GM12875 (cell line): ENCODE results near the gene FBN1.

Experiments used
- H3K4me3 ChIP-seq: one replicate; pipeline ENCODE4 v1.5.1; 2011; ENCODE audit warnings: low read depth, low read length, control low read depth
- TF ChIP-seq, protein P1 (sequence below): IDR thresholded peaks from 2 replicates; pipeline ENCODE4 v1.5.1; 2011; ENCODE audit warnings: low read depth, mild to moderate bottlenecking, control low read depth, inconsistent platforms, low read length, moderate library complexity, borderline replicate concordance; ENCODE audit not compliant: insufficient read depth

The FBN1 gene

DNA sequence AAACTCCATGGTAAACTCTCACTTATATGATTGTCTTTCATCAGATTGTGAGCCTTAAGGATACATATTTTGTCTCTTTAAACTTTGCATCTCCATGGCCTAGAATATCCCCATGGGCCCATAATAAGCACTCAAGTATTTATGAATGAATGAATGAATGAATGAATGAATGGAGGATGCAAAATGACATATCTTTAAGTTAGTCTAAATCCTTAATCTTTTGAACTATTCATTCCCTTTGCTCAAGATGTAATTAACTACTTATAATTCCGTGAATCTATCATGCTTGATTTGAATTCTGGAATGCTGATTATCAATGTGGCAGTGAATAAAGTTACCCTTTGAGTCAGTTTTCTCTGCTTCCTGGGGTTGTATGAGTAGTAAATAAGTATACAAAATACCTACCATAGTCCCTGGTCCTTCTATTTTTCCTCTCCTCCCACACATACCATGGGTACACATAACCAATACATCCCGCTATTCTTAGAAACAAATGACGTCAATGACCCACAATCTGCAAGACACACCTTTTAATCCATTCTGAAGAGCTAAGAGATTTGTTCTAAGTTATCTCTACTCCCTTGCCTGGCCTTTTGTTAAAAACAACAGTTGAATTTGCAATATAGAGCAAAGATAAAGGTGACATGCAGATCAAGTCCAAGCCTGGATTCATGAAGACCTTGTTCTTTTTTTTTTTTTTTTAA lies 94.5 kb downstream of the FBN1 start:
- no peak overlapping the region for H3K4me3 ChIP-seq
- TF ChIP-seq, protein P1, sequence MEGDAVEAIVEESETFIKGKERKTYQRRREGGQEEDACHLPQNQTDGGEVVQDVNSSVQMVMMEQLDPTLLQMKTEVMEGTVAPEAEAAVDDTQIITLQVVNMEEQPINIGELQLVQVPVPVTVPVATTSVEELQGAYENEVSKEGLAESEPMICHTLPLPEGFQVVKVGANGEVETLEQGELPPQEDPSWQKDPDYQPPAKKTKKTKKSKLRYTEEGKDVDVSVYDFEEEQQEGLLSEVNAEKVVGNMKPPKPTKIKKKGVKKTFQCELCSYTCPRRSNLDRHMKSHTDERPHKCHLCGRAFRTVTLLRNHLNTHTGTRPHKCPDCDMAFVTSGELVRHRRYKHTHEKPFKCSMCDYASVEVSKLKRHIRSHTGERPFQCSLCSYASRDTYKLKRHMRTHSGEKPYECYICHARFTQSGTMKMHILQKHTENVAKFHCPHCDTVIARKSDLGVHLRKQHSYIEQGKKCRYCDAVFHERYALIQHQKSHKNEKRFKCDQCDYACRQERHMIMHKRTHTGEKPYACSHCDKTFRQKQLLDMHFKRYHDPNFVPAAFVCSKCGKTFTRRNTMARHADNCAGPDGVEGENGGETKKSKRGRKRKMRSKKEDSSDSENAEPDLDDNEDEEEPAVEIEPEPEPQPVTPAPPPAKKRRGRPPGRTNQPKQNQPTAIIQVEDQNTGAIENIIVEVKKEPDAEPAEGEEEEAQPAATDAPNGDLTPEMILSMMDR = no peak

DNA sequence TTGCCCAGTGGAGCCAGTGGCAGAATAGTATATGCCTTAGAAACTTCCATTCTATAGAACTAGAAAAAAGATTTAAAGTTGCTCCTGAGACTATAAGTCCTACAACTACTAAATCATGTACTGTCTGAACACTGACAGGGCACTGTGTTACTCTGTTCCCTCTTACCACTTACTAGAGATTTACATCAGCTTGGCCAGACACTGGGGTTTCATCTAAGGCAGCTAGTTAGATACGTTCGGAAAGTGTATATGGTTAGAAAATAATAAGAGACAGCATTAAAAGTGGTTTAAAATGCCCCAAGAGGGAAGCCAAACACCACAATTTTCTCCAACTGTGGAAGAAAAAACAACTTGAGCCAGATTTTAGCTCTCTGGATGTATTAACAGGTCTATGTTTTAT lies 97.1 kb downstream of the FBN1 start:
- TF ChIP-seq, protein P1 = no peak
- no peak overlapping the region for H3K4me3 ChIP-seq

DNA sequence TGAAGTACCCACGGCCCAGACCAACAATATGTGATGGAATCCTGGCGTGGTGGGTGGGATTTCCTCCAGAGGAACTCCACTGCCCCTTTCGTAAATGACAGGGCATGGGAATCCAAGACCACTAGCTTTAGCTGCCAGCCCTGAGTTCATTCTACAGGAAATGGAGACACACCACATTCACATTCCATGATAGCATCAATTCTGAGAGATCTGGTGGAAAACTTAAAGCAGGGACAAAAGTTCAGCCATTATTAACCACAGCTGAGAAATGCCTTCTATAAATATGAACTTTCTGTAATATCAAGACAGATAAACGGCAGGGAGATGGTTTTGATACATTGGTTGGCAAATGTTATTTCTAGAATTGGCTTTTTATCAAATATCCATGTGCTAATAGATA lies 98.2 kb downstream of the FBN1 start:
- TF ChIP-seq, protein P1 = no peak

DNA sequence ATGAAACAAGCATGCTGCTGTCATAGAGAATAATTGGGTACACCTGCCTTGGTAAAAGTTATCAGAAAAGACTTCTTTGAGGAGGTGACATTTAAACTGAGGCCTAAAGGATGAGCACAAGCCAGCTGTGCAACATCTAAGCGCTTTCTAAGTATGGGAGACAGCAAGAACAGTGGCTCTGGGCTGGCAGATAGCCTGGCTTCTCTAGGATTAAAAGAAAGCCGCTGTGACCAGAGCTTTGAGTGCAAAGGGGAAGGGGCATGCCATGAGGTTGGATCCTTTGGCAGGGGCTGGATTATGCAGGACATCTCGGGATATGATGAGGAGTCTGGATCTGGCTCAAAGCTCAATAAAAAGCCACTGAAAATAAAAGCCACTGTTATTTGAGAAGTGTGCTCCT lies 99.2 kb downstream of the FBN1 start:
- H3K4me3 ChIP-seq = no peak overlapping the region
- TF ChIP-seq, protein P1 = no peak

More for the DNA sequence above, 98.2 kb downstream of the FBN1 start:
- H3K4me3 ChIP-seq = no peak overlapping the region

DNA sequence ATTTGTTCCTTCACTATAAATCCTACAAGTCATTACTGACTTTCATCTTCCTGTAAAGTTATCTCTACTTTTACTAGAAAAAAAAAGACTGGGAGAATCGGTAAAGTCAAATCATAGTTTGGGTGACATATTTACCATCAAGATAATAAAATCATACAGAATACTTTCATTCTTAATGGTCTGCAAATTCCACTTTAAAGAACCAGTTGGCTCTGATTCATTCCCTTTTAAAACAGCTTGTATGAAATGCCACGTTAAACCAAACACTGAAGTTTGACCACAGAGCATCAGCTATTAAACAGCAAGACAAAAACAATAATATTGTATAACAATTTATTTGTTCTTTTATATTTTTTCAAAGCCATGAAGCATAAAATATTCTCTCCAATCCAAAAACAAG lies 100.7 kb downstream of the FBN1 start:
- TF ChIP-seq, protein P1 = no peak
- no peak overlapping the region for H3K4me3 ChIP-seq

DNA sequence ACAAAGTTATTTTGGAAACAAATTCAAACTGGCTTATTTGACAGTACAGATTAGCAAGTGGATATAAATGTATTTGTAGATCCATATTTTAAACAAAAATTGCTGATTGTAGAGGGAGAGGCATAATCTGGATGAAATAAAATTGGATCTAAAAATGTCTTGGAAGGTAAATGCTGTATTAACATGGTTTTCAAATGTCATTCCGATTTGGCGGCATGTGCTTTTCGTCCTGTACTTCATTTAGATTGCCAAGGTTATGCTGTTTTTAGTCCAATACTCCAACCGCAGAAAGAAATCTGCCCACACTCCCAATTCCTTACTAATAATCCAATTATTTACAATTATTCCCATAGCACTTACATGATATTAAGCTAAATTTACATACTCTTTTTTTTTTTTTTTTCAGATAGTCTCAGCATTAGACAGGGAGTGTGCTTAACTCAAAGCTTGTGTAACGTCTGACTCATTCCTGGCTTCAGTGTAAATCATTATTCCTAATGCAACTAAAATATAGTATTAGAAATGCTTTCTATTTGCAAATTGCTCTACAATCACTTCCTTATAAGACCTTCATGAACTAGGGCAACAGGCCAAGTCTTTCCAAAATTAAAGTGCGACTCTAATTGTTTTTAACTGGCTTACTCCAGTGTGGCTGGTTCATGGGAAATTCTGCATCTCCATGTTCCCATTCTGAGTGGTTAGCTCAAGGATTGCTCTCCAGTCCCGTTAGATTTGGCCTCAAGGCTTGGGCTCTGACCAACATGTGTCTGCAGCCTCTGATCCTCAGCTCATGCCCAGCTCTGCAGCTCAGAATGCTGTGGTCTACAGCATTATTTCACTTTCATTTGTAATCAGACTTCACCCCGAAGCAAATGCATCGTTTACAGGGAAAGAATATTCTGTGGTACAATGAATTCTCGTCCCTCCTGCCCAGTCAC lies 103.9 kb downstream of the FBN1 start:
- H3K4me3 ChIP-seq = peak overlapping the region; percentile 19
- TF ChIP-seq, protein P1 = no peak

DNA sequence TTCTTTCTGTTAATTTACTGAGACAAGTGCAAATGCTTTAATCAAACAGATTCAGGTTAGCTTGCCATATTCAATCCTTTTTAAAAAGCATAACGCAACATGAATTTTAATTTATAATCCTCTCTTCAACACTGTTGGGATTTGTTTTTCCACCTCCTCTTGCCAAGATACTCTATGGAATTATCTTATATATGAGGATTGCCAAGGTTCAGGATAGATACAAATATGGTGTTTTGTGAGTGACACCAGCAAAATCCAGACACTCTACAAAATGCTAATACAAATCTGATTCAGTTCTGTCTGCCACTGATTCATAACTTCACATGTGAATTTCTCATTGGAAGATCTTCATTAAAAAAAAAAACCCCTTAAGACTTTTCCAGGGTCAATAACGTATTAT lies 104.8 kb downstream of the FBN1 start:
- TF ChIP-seq, protein P1 = no peak
- H3K4me3 ChIP-seq = no peak overlapping the region
